Metanephros (tissue), 1 donor: ENCODE results near the gene MT1G. TPM values are rescaled to one million over a fixed set of nuclear protein-coding genes. Genes with fewer than 3 reads are reported as not detected.

Experiments used
- total RNA-seq: library from RNA; depleted of rRNA; stranded (reverse); fragments of >200 nt; gene quantifications from one replicate; pipeline ENCODE4 v1.2.3, GENCODE V29; 2014

The MT1G gene
- total RNA-seq, result 40.0 TPM

DNA sequence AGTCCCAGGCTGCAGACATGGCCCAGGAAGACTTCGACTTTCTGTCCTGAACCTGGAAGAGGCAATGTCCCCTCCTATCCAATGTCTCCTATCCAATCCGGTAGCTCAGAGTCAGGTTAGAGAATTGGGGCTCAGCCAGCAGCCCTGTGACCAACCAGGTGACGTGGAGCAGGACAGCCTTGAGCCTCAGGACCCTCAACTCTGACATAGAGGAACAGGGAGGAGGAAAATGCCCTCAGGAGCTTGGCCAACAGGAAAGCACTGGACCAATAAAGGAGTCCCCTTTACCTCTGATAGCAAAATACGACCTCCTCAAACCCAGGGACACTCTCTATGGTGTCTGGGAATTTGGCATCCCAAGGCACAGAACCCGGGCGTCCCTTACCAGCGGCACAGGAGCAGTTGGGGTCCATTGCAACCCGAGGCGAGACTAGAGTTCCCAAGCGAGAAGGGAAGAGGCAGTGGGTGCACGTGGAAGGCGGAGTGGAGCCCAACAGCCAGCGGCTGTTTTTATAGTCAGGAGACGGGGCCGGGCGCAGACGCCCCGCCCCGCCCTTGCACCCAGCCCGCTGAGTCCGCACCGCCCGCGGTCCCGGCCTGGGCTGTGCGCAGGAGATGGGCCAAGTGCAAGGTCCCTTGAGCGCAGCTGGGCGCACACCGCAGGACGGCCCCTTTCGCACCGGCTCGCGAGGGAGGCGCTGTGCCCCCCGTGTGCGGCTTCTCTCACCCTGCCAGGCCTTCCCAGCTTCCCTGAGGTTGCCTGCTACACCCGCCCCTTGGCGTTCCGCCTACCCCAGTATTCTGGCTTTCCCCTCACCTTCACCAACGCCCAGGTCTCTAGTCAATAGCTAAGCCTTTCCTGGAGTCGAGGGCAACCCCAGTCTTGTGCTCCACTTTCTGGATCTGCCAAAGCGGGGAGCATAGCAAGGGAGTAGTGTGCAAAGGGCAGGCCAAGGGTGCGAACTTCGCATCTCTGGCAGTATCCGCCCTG lies at the start of gene MT1G:
TSS of gene MT1G (minus strand) at position 485 of the 991 bp plus-strand sequence. CDS start at position 413, 72 bp downstream.

DNA sequence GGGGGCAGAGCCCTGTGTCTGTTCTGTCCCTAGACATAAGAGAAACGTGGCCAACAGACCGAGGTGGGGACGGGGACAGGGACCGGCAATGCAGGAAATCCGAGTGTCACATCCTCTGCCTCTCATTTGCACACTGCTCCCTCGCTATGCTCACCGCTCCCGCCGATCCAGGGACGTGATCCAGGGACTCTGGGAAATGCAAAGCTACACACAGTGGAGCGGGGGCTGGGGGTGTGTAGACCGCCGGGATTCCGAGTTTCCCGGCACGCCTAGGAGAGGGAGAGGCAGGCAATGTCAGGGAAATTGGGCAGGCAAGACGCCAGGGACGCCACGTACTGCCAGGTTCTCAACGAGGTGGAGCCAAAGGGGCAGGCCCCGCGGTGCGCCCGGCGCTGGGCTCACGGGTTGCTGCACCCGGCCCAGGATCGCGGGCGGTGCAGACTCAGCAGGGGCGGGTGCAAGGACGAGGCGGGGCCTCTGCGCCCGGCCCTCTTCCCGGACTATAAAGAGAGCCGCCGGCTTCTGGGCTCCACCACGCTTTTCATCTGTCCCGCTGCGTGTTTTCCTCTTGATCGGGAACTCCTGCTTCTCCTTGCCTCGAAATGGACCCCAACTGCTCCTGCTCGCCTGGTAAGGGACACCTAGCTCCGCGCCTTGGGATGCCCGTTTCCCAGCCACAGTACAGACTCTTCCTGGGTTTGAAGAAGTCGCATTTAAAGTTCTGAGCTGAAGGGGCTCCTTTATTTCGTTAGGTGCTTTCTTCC lies 14.3 kb upstream of the MT1G start, which contains the start of gene MT1X:
TSS of gene MT1X (plus strand) at position 532 of the 764 bp plus-strand sequence. CDS start at position 603, 71 bp downstream.

DNA sequence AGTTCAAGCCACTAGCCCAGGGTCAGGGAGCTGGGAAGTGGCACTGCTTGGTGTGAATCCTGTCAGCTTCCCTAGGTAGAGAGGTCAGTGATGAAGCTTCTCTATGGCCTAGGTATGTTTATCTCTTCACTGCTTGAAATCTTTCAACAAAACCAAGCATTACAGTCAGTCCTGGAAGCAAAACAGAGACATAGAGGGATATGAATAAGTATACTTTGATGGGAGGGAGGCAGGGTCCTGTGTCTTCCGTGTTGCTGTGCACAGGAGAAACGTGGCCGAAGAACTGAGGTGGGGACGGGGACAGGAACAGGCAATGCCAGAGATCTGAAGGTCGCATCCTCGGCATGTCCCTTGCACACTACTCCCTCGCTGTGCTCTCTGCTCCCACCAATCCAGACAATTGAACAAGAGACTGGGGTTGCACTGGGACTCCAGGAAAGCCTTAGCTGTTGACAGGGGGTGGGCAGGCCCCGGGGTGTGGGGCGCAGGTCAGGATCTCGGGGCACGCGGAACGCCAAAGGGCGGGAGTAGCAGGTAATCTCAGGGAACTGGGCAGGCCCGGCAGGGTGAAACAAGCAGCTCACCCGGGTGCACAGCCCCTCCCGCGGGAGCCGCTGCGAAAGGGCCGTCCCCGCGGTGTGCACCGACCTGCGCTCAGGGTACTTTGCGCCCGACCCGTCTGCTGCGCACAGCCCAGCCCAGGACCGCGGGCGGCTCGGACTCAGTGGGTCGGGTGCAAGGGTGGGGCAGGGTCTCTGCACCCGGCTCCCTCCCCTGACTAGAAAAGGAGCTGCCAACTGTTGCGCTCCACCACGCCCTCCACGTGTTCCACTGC lies 1.4 kb upstream of the MT1G start, which contains the start of gene MT1H:
TSS of gene MT1H (plus strand) at position 810 of the 835 bp plus-strand sequence. CDS start 71 bp downstream, outside the sequence.

DNA sequence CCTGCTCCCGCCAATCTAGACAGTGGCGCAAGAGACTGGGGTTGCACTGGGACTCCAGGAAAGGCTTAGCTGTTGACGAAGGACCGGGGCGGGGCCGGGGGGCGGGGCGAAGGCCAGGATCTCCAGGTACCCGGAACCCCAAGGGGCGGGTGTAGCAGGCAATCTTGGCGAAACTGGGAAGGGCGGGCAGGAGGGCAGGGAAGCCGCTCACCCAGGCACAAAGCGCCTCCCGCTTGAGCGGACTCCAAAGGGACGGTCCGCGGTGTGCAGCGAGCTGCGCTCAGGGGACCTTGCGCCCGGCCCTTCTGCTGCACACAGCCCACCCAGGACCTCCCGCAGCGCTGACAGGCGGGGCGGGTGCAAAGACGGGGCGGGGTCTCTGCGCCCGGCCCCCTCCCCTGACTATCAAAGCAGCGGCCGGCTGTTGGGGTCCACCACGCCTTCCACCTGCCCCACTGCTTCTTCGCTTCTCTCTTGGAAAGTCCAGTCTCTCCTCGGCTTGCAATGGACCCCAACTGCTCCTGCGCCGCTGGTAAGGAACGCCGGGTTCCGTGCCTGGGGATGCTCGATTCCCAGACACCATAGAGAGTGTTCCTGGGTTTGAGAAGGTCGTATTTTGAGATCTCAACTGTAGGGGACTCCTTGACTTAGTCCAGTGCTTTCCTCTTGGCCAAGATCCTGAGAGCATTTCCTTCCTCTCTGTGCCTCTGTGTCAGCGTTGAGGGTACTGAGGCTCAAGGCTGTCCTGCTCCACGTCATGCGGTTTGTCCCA lies 10.1 kb downstream of the MT1G start, which contains the start of gene MT1F:
TSS of gene MT1F (plus strand) at position 405 of the 772 bp plus-strand sequence. CDS start at position 505, 100 bp downstream.

DNA sequence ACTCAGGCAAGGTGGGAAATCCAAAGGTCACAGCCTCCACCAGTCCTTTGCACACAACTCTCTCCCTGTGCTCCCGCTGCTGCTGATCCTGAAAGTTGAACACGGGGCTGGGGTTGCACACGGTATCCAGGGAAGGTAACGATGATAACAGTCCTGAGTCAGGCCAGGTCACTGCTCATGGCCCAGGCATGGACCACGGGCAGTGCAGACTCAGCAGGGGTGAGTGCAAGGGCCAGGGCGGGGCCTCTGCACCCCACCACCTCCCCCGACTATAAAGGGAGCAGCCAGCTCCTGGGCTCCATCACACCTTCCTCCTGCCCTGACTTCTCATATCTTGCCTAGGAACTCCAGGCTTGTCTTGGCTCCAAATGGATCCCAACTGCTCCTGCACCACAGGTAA lies 16.3 kb downstream of the MT1G start, which contains the start of gene MT1B:
TSS of gene MT1B (plus strand) at position 301 of the 400 bp plus-strand sequence. CDS start at position 369, 68 bp downstream.

DNA sequence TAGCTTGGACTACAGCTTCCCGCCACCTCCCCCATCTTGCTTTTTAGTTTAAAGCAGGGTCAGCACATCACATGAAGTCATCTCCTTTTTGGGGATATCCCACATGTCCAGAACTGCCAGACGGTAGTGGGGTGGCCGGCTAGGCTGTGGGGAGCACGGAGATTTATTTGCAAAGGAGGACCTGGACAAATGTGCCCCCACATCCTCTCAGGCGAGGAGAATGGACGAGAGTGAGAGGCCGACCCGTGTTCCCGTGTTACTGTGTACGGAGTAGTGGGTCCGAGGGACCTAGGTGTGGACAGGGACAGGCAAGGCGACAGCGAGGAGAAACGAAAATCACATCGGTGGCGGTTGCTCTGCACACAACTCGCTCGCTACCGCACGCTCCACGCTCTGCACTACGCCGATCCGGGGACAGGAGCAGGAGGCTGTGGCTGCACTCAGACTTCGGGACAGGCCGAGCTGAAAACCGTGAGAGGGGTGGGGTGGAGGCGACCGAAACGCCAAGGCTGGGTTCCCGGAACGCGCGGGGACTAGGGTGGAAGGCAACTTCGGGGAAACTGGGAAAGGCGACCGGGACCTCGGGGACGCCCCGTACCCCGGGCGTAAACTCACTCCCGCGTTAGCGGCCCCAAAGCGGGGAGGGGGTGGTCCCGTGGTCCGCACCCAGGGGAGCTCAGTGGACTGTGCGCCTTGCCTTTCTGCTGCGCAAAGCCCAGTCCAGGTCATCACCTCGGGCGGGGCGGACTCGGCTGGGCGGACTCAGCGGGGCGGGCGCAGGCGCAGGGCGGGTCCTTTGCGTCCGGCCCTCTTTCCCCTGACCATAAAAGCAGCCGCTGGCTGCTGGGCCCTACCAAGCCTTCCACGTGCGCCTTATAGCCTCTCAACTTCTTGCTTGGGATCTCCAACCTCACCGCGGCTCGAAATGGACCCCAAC lies 29.8 kb downstream of the MT1G start, which contains the start of gene MT1A:
TSS of gene MT1A (plus strand) at position 853 of the 937 bp plus-strand sequence. CDS start at position 926, 73 bp downstream.

DNA sequence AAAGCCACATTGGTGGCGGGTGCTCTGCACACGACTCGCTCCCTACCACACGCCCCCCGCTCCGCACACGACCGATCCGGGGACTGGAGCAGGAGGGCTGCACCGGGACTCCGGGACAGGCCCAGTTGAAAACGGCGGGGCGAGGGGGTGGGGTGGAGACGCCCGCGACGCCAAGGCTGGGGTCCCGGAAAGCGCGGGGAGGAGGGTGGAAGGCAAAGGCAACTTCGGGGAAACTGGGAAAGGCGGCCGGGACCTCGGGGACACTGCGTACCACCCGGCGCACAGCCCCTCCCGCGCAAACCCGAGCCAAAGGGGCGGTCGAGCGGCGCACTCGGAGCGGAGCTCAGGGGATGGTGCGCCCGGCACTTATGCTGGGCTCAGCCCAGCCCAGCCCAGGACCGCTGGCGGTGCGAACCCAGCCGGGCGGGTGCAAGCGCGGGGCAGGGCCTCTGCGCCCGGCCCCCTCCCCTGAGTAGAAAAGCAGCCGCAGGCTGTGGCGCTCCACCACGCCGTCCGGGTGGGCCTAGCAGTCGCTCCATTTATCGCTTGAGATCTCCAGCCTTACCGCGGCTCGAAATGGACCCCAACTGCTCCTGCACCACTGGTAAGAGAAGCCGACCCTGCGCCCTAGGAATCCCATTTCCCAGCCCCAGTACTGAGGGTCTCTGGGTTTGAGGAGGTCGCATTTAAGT lies 35.6 kb downstream of the MT1G start, which contains the start of gene MT1M:
TSS of gene MT1M (plus strand) at position 504 of the 692 bp plus-strand sequence. CDS start at position 577, 73 bp downstream.

DNA sequence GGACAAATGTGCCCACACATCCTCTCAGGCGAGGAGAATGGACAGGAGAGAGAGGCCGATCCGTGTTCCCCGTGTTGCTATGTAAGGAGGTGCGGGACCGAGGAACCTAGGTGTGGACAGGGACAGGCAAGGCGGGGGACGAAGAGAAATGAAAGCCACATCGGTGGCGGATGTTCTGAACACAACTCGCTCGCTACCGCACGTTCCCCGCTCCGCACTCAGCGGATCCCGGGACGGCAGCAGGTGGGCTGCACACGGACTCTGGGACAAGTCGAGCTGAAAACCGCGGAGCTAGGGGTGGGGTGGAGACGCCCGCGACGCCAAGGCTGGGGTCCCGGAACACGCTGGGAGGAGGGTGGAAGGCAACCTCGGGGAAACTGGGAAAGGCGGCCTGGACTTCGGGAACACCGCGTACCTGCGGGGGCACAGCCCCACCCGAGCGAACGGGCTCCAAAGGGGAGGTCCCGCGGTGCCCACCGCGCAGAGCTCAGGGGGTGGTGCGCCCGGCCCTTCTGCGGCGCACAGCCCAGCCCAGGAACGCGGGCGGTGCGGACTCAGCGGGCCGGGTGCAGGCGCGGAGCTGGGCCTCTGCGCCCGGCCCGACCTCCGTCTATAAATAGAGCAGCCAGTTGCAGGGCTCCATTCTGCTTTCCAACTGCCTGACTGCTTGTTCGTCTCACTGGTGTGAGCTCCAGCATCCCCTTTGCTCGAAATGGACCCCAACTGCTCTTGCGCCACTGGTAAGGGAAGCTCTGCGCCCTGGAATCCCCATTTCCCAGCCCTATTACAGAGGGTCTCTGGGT lies 42.5 kb downstream of the MT1G start, which contains the start of gene MT1E:
TSS of gene MT1E (plus strand) at position 642 of the 803 bp plus-strand sequence. CDS start at position 713, 71 bp downstream.

Other genes with a start within 250 kb of the MT1G start
- 141 TPM for gene AMFR, start 242.5 kb downstream of the MT1G start, total RNA-seq
- gene NUDT21, start 216.7 kb downstream of the MT1G start, total RNA-seq, result 162 TPM
- 16.8 TPM for gene OGFOD1, start 216.5 kb downstream of the MT1G start, total RNA-seq
- 73.3 TPM for gene BBS2, start 148.0 kb downstream of the MT1G start, total RNA-seq
- gene MT4, start 103.0 kb downstream of the MT1G start, total RNA-seq, result not detected
- gene MT3, start 78.5 kb downstream of the MT1G start, total RNA-seq, result 2.6 TPM
- 9.9 TPM for gene MT2A, start 59.5 kb downstream of the MT1G start, total RNA-seq
- 17.2 TPM for gene MT1E, start 42.3 kb downstream of the MT1G start, total RNA-seq
- gene MT1M, start 35.4 kb downstream of the MT1G start, total RNA-seq, result 1.5 TPM
- not detected for gene MT1A, start 29.4 kb downstream of the MT1G start, total RNA-seq
- not detected for gene MT1B, start 16.2 kb downstream of the MT1G start, total RNA-seq
- 15.8 TPM for gene MT1F, start 10.1 kb downstream of the MT1G start, total RNA-seq
- 18.5 TPM for gene MT1H, start 1.7 kb upstream of the MT1G start, total RNA-seq
- gene MT1X, start 14.4 kb upstream of the MT1G start, total RNA-seq, result 37.8 TPM
- 95.5 TPM for gene NUP93, start 62.1 kb upstream of the MT1G start, total RNA-seq
- gene SLC12A3, start 197.1 kb upstream of the MT1G start, total RNA-seq, result 58.9 TPM